Caco-2 (cell line): ENCODE data around the gene NFIX. TPM values are rescaled to one million over a fixed set of nuclear protein-coding genes. Genes with fewer than 3 reads are reported as not detected.

Experiments used
- BruUV-seq: library from RNA; stranded (reverse); fragments of 400-500 nt; replicated peaks from 2 replicates; lab custom pipeline; 2021; lab: Mats Ljungman, UMichigan
- CTCF ChIA-PET: fragments of 300-600 bp; sonication (Branson Sonifier 250); formaldehyde crosslinking; loops from one replicate; lab custom pipeline; 2022; ENCODE audit warnings: antibody characterized with exemption; lab: Charles Lee
- POLR2A ChIA-PET: fragments of 300-600 bp; sonication (Branson Sonifier 250); formaldehyde crosslinking; loops from one replicate; lab custom pipeline; 2022; ENCODE audit warnings: antibody characterized with exemption; lab: Charles Lee
- DNase-seq, 2 experiments: peaks; one replicate each; pipeline versions ENCODE4 v3.0.0 to v3.0.0-alpha.2; 2020 to 2022
- H3K27me3 ChIP-seq: replicated peaks from 2 replicates; pipeline ENCODE4 v1.6.0; 2011; ENCODE audit warnings: low read length; ENCODE audit not compliant: control insufficient read depth, insufficient read depth
- H3K36me3 ChIP-seq: 2 replicates; pipeline ENCODE4 v1.5.1; 2011; ENCODE audit warnings: low read length; ENCODE audit not compliant: control insufficient read depth, insufficient read depth
- H3K4me1 ChIP-seq: fragments of 250-450 bp; sonication (Bioruptor Pico); 2 replicates; pipeline ENCODE4 v1.5.1; 2020; ENCODE audit warnings: mild to moderate bottlenecking
- H3K4me3 ChIP-seq: 2 replicates; pipeline ENCODE4 v1.5.1; 2011; ENCODE audit warnings: low read depth, mild to moderate bottlenecking, control low read depth, low read length
- H3K9me3 ChIP-seq: fragments of 250-450 bp; sonication (Bioruptor Pico); 2 replicates; pipeline ENCODE4 v1.5.1; 2020; ENCODE audit warnings: mild to moderate bottlenecking, moderate library complexity
- H3K27ac Mint-ChIP-seq: one replicate; pipeline ENCODE4 v1.8.0; 2022; ENCODE audit warnings: mixed read lengths; ENCODE audit not compliant: unreplicated experiment
- H3K27me3 Mint-ChIP-seq: one replicate; pipeline ENCODE4 v1.8.0; 2022; ENCODE audit warnings: mixed read lengths; ENCODE audit not compliant: insufficient read depth, unreplicated experiment
- H3K36me3 Mint-ChIP-seq: one replicate; pipeline ENCODE4 v1.8.0; 2022; ENCODE audit warnings: mild to moderate bottlenecking, mixed read lengths; ENCODE audit not compliant: insufficient read depth, unreplicated experiment
- H3K4me1 Mint-ChIP-seq: one replicate; pipeline ENCODE4 v1.8.0; 2022; ENCODE audit warnings: low read depth, mixed read lengths; ENCODE audit not compliant: unreplicated experiment
- H3K4me3 Mint-ChIP-seq: one replicate; pipeline ENCODE4 v1.8.0; 2022; ENCODE audit warnings: mild to moderate bottlenecking, moderate library complexity, mixed read lengths; ENCODE audit not compliant: unreplicated experiment
- H3K9me3 Mint-ChIP-seq: one replicate; pipeline ENCODE4 v1.8.0; 2022; ENCODE audit warnings: mixed read lengths; ENCODE audit not compliant: unreplicated experiment
- CTCF ChIP-seq, 2 experiments: fragments of 200-600 bp in 1 of 2; IDR thresholded peaks; 1 replicate in 1 of 2; 2 replicates in 1 of 2; pipeline versions ENCODE4 v1.5.1 to v1.8.0; 2011 to 2022; ENCODE audit warnings: antibody characterized with exemption in 1 of 2, control low read depth in 1 of 2, inconsistent platforms in 1 of 2, low read depth in 1 of 2, low read length in 1 of 2, mild to moderate bottlenecking in 1 of 2, moderate library complexity in 1 of 2; ENCODE audit not compliant: insufficient read depth in 1 of 2, severe bottlenecking in 1 of 2, unreplicated experiment in 1 of 2
- intact Hi-C: fragments of 100-400 bp; cut with micrococcal nuclease; formaldehyde crosslinking; loops from one replicate; pipeline ENCODE4 v1.10.0; 2022; ENCODE audit not compliant: unreplicated experiment
- total RNA-seq: library from RNA; stranded (reverse); gene quantifications from 2 replicates; pipeline ENCODE4 v1.2.3, GENCODE V29; 2022

Gene NFIX
- total RNA-seq, 1 experiment from 2014 or later: 0.82 TPM

- TF ChIP-seq CTCF (IDR thresholded peaks at IDR 0.05; ENCODE audit: insufficient read depth in 1 of 2, low read depth in 1 of 2, low read length in 1 of 2, severe bottlenecking in 1 of 2, unreplicated experiment in 1 of 2): no peak
- no TSS peak for BruUV-seq
- Histone ChIP-seq H3K27me3 (no peaks in the 10 kb centered on the region; the same call in none of the 2 replicates), H3K36me3 (no peaks in the 10 kb centered on the region), H3K4me1 (peaks cover under 1% of the 10 kb centered on the region), H3K9me3 (no peaks in the 10 kb centered on the region), H3K4me3 (no peak overlapping the region)
- intact Hi-C loops: no loop called here
- ChIA-PET POLR2A (interaction anchor here (0.5 kb wide), 1 partner anchor 96 kb away, joined by 6 read pairs; no protein-coding TSS in a partner anchor), CTCF (interaction anchor here (1.4 kb wide), 1 partner anchor 18 kb away, joined by 3 read pairs; no protein-coding TSS in a partner anchor)
- no peaks in the 10 kb centered on the region for H3K36me3 Mint-ChIP-seq
- no peak overlapping the region for H3K4me3 Mint-ChIP-seq
- no peak for DNase-seq
- H3K27me3 Mint-ChIP-seq: peaks cover 41% of the 10 kb centered on the region
- H3K4me1 Mint-ChIP-seq: no peaks in the 10 kb centered on the region
- no peaks in the 10 kb centered on the region for H3K9me3 Mint-ChIP-seq
- H3K27ac Mint-ChIP-seq: no peak overlapping the region
These were observed 47.3 kb downstream of the NFIX start for GRCh38 chr19:13042443-13043130.

GRCh38 chr19:13043285-13043684, 48.0 kb downstream of the NFIX start:
- CTCF ChIA-PET: interaction anchor here (0.8 to 1.4 kb wide), 2 partner anchors 18 to 50 kb away, joined by 3 read pairs; no protein-coding TSS in a partner anchor
- BruUV-seq: no TSS peak
- no peaks in the 10 kb centered on the region for H3K36me3 Mint-ChIP-seq

More at GRCh38 chr19:13043285-13043684, 48.0 kb downstream of the NFIX start:
- no peak for TF ChIP-seq CTCF (IDR thresholded peaks at IDR 0.05; ENCODE audit: insufficient read depth in 1 of 2, low read depth in 1 of 2, low read length in 1 of 2, severe bottlenecking in 1 of 2, unreplicated experiment in 1 of 2)
- no peaks in the 10 kb centered on the region for H3K9me3 Mint-ChIP-seq
- DNase-seq: no peak
- POLR2A ChIA-PET: interaction anchor here (0.5 kb wide), 1 partner anchor 97 kb away, joined by 6 read pairs; no protein-coding TSS in a partner anchor
- H3K27ac Mint-ChIP-seq: no peak overlapping the region
- H3K9me3 ChIP-seq: no peaks in the 10 kb centered on the region
- H3K27me3 ChIP-seq: no peaks in the 10 kb centered on the region; the same call in none of the 2 replicates
- no peaks in the 10 kb centered on the region for H3K4me1 ChIP-seq
- intact Hi-C loops: no loop called here
- no peak overlapping the region for H3K4me3 ChIP-seq
- peaks cover 48% of the 10 kb centered on the region for H3K27me3 Mint-ChIP-seq
- H3K36me3 ChIP-seq: no peaks in the 10 kb centered on the region
- no peak overlapping the region for H3K4me3 Mint-ChIP-seq
- H3K4me1 Mint-ChIP-seq: no peaks in the 10 kb centered on the region
